NT2/D1 (cell line): ENCODE results near the gene RTP2.
A peak's percentile ranks its signal among the peaks of the same experiment; 100 is the strongest.

ENCODE experiments used
- DNase-seq: peaks from one replicate; pipeline ENCODE4 v3.0.0-alpha.2; 2011; ENCODE audit warnings: low read depth, low spot score
- H3K27me3 ChIP-seq: 2 replicates; pipeline ENCODE4 v1.6.0; 2011; ENCODE audit warnings: mild to moderate bottlenecking; ENCODE audit not compliant: insufficient read length, insufficient read depth
- H3K36me3 ChIP-seq: 2 replicates; pipeline ENCODE4 v1.6.1; 2011; ENCODE audit warnings: mild to moderate bottlenecking, low read length, mixed read lengths; ENCODE audit not compliant: insufficient read depth, insufficient read length
- H3K4me1 ChIP-seq: 2 replicates; pipeline ENCODE4 v1.5.1; 2011; ENCODE audit not compliant: insufficient read depth, insufficient read length
- H3K4me3 ChIP-seq: 2 replicates; pipeline ENCODE4 v1.5.1; 2011; ENCODE audit warnings: low read depth; ENCODE audit not compliant: insufficient read length
- H3K9ac ChIP-seq: 2 replicates; pipeline ENCODE4 v1.6.0; 2011; ENCODE audit warnings: low read depth; ENCODE audit not compliant: insufficient read length
- H3K9me3 ChIP-seq: 2 replicates; pipeline ENCODE4 v1.5.1; 2011; ENCODE audit warnings: mild to moderate bottlenecking, low read length; ENCODE audit not compliant: insufficient read depth
- SUZ12 ChIP-seq: IDR thresholded peaks from 2 replicates; pipeline ENCODE4 v1.6.1; 2011; ENCODE audit not compliant: insufficient read length, insufficient read depth; ENCODE audit errors: extremely low read depth
- YY1 ChIP-seq: IDR thresholded peaks from 2 replicates; pipeline ENCODE4 v1.6.1; 2011; ENCODE audit not compliant: insufficient read length, insufficient read depth
- ZNF274 ChIP-seq: IDR thresholded peaks from 2 replicates; pipeline ENCODE4 v1.6.1; 2011; ENCODE audit warnings: mild to moderate bottlenecking, low read depth, low read length

Gene RTP2

GRCh38 chr3:187702507-187703033 is at the start of gene RTP2:
Gene RTP2 (minus strand): TSS chr3:187702557. CDS start chr3:187702128, 429 bp downstream.
- no peaks in the 10 kb centered on the region for H3K27me3 ChIP-seq
- H3K4me1 ChIP-seq: no peaks in the 10 kb centered on the region
- H3K9ac ChIP-seq: no peak within 1 kb of the TSS
- TF ChIP-seq ZNF274 (no peak), SUZ12 (no peak), YY1 (no peak)
- DNase-seq: no peak
- H3K4me3 ChIP-seq: no peak within 1 kb of the TSS
- H3K9me3 ChIP-seq: no peaks in the 10 kb centered on the region
- no peaks in the 10 kb centered on the region for H3K36me3 ChIP-seq

GRCh38 chr3:187750513-187751123 is 48.3 kb upstream of the RTP2 start:
- H3K4me1 ChIP-seq: no peaks in the 10 kb centered on the region
- peak overlapping the region; percentile 53 for H3K9ac ChIP-seq
- no peaks in the 10 kb centered on the region for H3K36me3 ChIP-seq
- no peak for DNase-seq
- H3K9me3 ChIP-seq: no peaks in the 10 kb centered on the region
- H3K4me3 ChIP-seq: peak overlapping the region; percentile 20
- TF ChIP-seq ZNF274 (no peak), SUZ12 (no peak), YY1 (no peak)
- no peaks in the 10 kb centered on the region for H3K27me3 ChIP-seq

DNA sequence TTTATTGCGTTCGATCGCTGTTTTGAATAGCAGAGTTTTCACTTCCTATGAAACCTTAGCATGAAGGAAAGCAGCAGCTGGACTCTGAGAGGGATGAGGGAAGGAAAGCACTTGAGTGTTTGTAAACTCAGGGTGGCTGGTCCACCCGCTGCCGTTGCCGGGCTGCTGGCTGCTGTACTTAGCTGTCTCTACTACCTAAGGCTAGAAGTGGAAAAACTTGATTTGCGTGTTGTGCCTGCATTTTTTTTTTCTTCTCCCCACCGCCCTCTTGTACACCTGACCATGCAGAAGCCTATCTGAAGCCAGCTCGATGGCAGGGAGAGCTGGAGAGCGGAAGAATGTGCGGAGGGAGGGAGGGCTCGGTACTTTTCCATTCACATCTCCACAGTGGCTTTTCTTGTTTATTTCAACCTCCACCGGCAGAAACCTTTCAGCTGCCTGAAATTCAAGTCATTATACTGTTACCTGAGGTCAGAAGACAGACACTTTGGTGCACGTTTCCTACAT is 47.7 kb upstream of the RTP2 start:
- DNase-seq: no peak
- Histone ChIP-seq H3K9me3 (no peaks in the 10 kb centered on the region), H3K9ac (peak overlapping the region; percentile 54), H3K36me3 (no peaks in the 10 kb centered on the region), H3K4me3 (peak overlapping the region; percentile 20), H3K27me3 (no peaks in the 10 kb centered on the region), H3K4me1 (no peaks in the 10 kb centered on the region)
- TF ChIP-seq SUZ12 (no peak), YY1 (no peak), ZNF274 (no peak)

GRCh38 chr3:187748050-187748481 is 45.7 kb upstream of the RTP2 start:
- Histone ChIP-seq H3K27me3 (peaks cover 15% of the 10 kb centered on the region), H3K4me3 (no peak overlapping the region), H3K4me1 (no peaks in the 10 kb centered on the region), H3K36me3 (no peaks in the 10 kb centered on the region), H3K9ac (no peak overlapping the region), H3K9me3 (no peaks in the 10 kb centered on the region)
- peak; percentile 92 for DNase-seq
- TF ChIP-seq SUZ12 (no peak), ZNF274 (no peak), YY1 (no peak)

DNA sequence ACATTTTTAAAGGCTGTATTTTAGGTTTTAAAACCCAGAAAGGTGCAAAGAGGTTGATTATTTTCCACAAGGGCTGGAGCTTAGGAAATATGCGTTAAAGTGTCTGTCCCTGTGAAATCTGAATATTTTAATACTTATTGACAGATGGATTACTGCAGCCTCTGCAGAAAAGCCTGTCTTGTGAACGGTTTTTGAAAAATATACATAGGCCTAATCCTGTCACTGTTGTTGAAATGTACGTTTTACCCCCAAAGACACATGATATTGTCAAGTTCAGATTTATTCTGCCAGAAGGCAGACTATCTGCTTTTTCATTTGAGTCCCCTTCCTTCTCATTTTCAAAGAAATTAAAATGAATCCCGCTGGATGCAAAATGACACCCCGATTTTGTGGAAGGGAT is 45.1 kb upstream of the RTP2 start:
- H3K4me1 ChIP-seq: no peaks in the 10 kb centered on the region
- no peak overlapping the region for H3K4me3 ChIP-seq
- no peaks in the 10 kb centered on the region for H3K9me3 ChIP-seq
- no peak for TF ChIP-seq YY1
- no peak for TF ChIP-seq SUZ12
- TF ChIP-seq ZNF274: no peak
- DNase-seq: no peak
- H3K9ac ChIP-seq: no peak overlapping the region
- no peaks in the 10 kb centered on the region for H3K36me3 ChIP-seq
- H3K27me3 ChIP-seq: peaks cover 20% of the 10 kb centered on the region

DNA sequence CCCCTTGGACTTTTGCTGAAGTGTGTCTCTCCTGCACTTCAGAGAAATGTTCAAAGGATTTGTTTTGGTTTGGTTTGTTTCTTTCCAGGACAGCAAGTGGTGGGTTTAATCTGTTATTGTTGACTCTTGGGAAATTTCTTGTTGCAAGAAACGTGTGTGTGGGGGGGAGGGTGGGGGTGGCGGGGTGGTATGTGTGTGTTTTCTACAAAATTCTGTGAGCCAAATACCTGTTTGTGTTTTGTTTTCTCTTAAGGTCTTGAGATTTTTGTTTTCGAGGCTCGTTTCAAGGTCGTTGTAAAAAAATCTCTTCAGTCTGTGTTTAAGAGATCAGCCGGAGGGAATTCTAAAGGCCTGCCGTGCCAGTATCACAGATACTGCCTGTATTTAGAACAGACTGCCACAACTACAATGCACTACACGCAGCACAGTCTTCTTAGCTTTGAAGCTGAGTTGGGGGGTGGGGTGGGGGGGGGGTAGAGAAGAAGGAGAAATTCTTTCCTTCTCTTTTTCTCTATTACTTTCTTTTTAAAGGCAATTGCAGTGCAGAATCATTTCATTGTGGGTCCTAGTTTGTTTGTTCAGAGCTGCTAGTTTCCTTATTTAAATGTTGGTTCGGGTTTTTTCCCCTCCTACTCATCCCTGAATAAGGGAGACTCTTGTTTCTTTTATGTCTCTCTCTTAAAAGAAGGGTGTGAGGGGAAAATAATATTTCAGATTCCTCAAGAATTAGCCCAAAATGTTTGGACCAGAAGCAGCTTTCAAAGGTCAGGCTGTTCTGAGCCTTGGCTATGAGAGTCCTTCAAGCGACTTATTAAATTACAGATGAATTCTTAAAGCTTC is 44.3 kb upstream of the RTP2 start:
- TF ChIP-seq ZNF274: no peak
- TF ChIP-seq SUZ12: no peak
- TF ChIP-seq YY1: no peak
- H3K9me3 ChIP-seq: no peaks in the 10 kb centered on the region
- H3K36me3 ChIP-seq: no peaks in the 10 kb centered on the region
- H3K9ac ChIP-seq: peak overlapping the region; percentile 65
- no peaks in the 10 kb centered on the region for H3K4me1 ChIP-seq
- peaks cover 28% of the 10 kb centered on the region for H3K27me3 ChIP-seq
- H3K4me3 ChIP-seq: peak overlapping the region; percentile 74
- no peak for DNase-seq

GRCh38 chr3:187746059-187746441 is 43.7 kb upstream of the RTP2 start:
- Histone ChIP-seq H3K4me1 (no peaks in the 10 kb centered on the region), H3K4me3 (peak overlapping the region; percentile 74), H3K27me3 (peaks cover 34% of the 10 kb centered on the region), H3K36me3 (no peaks in the 10 kb centered on the region), H3K9ac (peak overlapping the region; percentile 65), H3K9me3 (no peaks in the 10 kb centered on the region)
- no peak for TF ChIP-seq SUZ12
- TF ChIP-seq ZNF274: no peak
- TF ChIP-seq YY1: no peak
- no peak for DNase-seq
